Measurements from ENCODE around the gene SLC12A7. TPM values are rescaled to one million over a fixed set of nuclear protein-coding genes. Genes with fewer than 3 reads are reported as not detected.
A peak's percentile ranks its signal among the peaks of the same experiment; 100 is the strongest.

Gene SLC12A7
- total RNA-seq, 4 donors from 2014 or later, result 26.1 to 41.6 (median 29.1) TPM

DNA sequence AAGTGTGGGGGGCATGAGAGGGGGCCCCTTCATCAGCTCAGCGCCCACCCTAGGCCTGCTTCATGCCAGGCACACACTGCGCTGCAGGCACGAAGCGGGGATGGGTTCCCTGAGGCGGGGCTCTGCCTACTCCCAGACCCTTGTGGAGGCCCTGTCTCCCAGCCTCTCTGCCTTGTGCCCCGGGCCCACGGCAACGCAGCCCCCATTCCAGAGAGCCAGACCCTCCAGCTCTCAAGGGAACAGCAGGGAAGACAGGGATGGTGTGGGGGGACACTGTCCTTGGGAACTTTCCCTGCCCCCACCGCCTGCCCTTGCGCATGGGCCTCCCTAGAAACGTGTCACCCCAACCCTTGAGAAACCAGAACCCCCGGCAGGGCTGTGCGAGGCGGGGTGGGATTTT lies 10.0 kb upstream of the SLC12A7 start:
- H3K27ac ChIP-seq, result no peak overlapping the region
- no peaks in the 10 kb centered on the region for H3K27me3 ChIP-seq
- 91 to 93% methylated on average over 6 to 9 of the region's 14 CpGs for WGBS, 2 donors
- no peak for DNase-seq
- no peaks in the 10 kb centered on the region for H3K36me3 ChIP-seq
- TF ChIP-seq POLR2A (IDR thresholded peaks at IDR 0.05), result no peak
- TF ChIP-seq, protein P1, sequence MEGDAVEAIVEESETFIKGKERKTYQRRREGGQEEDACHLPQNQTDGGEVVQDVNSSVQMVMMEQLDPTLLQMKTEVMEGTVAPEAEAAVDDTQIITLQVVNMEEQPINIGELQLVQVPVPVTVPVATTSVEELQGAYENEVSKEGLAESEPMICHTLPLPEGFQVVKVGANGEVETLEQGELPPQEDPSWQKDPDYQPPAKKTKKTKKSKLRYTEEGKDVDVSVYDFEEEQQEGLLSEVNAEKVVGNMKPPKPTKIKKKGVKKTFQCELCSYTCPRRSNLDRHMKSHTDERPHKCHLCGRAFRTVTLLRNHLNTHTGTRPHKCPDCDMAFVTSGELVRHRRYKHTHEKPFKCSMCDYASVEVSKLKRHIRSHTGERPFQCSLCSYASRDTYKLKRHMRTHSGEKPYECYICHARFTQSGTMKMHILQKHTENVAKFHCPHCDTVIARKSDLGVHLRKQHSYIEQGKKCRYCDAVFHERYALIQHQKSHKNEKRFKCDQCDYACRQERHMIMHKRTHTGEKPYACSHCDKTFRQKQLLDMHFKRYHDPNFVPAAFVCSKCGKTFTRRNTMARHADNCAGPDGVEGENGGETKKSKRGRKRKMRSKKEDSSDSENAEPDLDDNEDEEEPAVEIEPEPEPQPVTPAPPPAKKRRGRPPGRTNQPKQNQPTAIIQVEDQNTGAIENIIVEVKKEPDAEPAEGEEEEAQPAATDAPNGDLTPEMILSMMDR (IDR thresholded peaks at IDR 0.05), result no peak
- intact Hi-C loops (cut with DNase I), result no loop called here
- H3K4me3 ChIP-seq (replicated peaks in 1 of 3), result no peak overlapping the region
- H3K4me1 ChIP-seq, result peaks cover 0 to 13% of the 10 kb centered on the region in 2 donors
- no peaks in the 10 kb centered on the region for H3K9me3 ChIP-seq

DNA sequence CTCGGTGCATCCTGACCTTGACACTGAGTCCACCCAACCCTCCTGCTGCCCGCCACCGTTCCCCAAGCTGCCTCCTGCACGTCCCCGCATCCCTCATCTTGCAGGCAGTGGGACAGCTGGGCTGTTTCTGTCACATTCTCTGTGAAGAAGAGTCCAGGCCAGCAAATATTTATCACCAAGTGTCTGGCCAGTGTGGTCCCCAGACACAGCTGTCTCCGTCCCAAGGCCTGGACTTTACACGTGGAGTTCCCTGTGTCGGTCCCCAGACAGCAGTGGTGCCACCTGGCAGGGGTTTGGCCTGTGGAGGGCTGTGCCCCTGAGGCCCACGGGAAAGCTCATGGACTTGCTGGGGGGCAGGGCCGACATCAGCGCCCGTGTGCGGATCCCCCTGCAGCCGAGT lies 9.2 kb upstream of the SLC12A7 start:
- Histone ChIP-seq H3K27ac (no peak overlapping the region), H3K9me3 (no peaks in the 10 kb centered on the region), H3K36me3 (no peaks in the 10 kb centered on the region), H3K4me3 (replicated peaks in 1 of 3) (no peak overlapping the region), H3K4me1 (peaks cover 0 to 13% of the 10 kb centered on the region in 2 donors), H3K27me3 (no peaks in the 10 kb centered on the region)
- no peak for DNase-seq
- 82 to 100% methylated on average over 5 to 14 of the region's 14 CpGs for WGBS, 2 donors
- TF ChIP-seq, protein P1 (IDR thresholded peaks at IDR 0.05), result no peak
- TF ChIP-seq POLR2A (IDR thresholded peaks at IDR 0.05), result no peak
- intact Hi-C loops (cut with DNase I), result no loop called here

DNA sequence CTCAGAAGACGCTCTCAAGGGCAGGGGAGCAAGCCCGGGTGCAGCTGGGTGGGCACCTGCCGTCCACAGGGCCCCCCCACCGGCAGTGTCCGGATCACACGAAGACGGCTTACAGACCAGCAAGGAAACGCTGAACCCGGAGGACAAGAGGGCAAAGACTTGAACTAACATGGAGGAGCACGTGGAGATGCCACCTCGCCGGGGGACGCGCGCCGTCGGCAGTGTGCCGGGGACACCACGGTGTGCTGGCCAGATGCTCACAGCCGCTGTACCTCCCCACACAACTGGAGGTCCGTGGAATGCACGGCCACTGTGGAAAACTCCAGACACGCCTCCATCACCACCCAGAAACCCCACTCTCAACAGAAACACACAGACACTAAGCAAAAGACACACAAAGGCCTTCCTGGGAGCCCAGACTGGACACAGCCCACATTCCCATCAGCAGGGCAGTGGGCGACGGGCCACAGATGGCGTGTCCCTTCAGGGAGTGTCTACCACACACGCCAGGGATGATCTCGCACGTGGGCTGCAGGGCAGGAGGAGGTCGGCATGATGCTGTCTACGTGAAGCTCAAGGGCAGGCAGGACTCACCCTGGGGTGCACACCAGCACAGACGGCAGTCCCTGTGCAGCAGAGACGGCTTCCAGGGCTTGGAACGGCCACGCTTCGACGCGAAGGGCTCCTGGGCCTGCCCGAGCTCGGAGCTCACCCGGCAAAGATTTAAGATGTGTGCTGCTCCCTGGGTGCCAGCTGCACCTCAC lies 8.6 kb upstream of the SLC12A7 start:
- Histone ChIP-seq H3K27ac (no peak overlapping the region), H3K36me3 (no peaks in the 10 kb centered on the region), H3K27me3 (no peaks in the 10 kb centered on the region), H3K4me3 (replicated peaks in 1 of 3) (no peak overlapping the region), H3K4me1 (peaks cover 0 to 13% of the 10 kb centered on the region in 2 donors), H3K9me3 (no peaks in the 10 kb centered on the region)
- DNase-seq, result no peak
- no peak for TF ChIP-seq POLR2A (IDR thresholded peaks at IDR 0.05)
- TF ChIP-seq, protein P1 (IDR thresholded peaks at IDR 0.05), result no peak
- 90 to 95% methylated on average over 30 to 41 of the region's 41 CpGs for WGBS, 2 donors
- intact Hi-C loops (cut with DNase I), result no loop called here

DNA sequence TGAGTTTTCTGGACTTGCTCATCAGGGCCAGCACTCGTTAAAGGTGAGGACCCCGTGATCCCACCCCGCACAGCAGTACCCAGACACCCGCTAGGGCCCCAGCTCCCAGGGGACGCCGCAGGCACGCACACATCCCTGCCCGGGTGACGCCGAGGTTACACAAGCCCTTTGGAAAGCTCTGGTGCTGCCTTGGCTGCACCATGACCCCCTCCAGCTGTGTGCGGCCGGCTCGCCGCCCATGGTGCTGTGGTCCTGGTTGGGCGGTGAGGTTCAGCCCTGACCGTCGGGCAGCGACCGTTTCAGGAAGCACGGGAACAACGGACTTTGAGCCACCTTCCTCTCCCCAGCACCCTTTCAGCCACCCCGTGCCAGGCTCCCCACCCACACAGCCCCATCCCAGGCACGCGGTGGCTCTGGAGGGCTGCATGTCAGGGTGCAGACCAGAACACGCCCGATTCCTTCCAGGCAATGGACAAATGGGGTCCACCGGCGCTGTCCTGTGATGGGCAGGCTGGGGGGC lies 7.5 kb upstream of the SLC12A7 start:
- 94 to 95% methylated on average over 10 to 27 of the region's 28 CpGs for WGBS, 2 donors
- intact Hi-C loops (cut with DNase I), result no loop called here
- no peak for DNase-seq
- Histone ChIP-seq H3K4me3 (replicated peaks in 1 of 3) (no peak overlapping the region), H3K27me3 (no peaks in the 10 kb centered on the region), H3K36me3 (no peaks in the 10 kb centered on the region), H3K4me1 (peaks cover 0 to 13% of the 10 kb centered on the region in 2 donors), H3K27ac (no peak overlapping the region), H3K9me3 (no peaks in the 10 kb centered on the region)
- TF ChIP-seq, protein P1 (IDR thresholded peaks at IDR 0.05), result no peak
- no peak for TF ChIP-seq POLR2A (IDR thresholded peaks at IDR 0.05)

DNA sequence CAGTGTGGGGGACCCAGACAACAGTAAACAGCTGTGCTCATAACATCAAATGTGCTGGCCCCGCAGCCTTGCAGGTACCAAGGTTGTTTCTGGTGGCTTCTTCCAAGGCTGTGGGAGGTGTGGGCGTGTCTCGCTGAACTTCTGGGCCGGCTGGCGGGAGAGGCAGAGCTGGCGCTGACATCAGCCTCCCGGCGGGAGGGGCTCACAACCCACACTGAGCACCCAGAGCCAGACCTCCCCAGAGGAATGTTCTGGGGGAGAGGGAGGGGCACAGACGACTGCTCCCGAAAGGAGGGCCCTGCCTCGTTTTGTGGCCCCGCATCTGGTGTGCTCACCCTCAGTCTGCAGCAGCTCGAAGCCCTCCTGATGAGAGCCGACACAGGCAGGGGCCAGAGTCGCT lies 6.9 kb upstream of the SLC12A7 start:
- Histone ChIP-seq H3K4me3 (replicated peaks in 1 of 3) (no peak overlapping the region), H3K27me3 (no peaks in the 10 kb centered on the region), H3K9me3 (no peaks in the 10 kb centered on the region), H3K27ac (no peak overlapping the region), H3K36me3 (no peaks in the 10 kb centered on the region), H3K4me1 (peaks cover 0 to 13% of the 10 kb centered on the region in 2 donors)
- intact Hi-C loops (cut with DNase I), result no loop called here
- peak; percentile 51 to 71 for DNase-seq
- 43 to 61% methylated on average over 10 to 12 of the region's 15 CpGs for WGBS, 2 donors
- no peak for TF ChIP-seq POLR2A (IDR thresholded peaks at IDR 0.05)
- TF ChIP-seq, protein P1 (IDR thresholded peaks at IDR 0.05), result no peak

All from thyroid gland (tissue), 4 donors.